ENCODE results near the gene AADACL4. TPM values are rescaled to one million over a fixed set of nuclear protein-coding genes. Genes with fewer than 3 reads are reported as not detected.
"Not testable (repeated sequence)": the region's sequence is repeated elsewhere in the genome, so short reads cannot be mapped to it uniquely, and the experiment has no call there.

Gene AADACL4
- total RNA-seq, 1 donor from 2014 or later: not detected

DNA sequence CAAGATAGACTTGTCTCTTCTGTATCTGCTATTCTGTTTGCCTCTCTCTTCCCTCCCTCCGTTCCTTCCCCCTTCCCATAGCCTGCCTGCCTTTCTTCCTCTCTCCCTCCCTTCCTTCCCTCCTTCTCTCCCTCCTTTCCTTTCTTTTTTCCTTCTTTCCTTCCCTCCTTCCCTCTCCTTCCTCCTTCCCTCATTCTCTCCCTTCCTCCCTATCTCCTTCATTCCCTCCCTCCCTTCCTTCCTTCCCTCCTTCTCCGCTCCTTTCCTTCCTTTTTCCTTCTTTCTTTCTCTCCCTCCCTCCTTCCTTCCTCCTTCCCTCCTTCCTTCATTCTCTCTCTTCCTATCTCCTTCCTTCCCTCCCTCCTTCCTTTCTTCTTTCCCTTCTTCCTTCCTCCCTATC is 944 bp downstream of the AADACL4 start:
- peaks cover 12% of the 10 kb centered on the region for H3K9me3 Mint-ChIP-seq
- DNase-seq: no peak
- intact Hi-C loops (cut with micrococcal nuclease): no loop called here
- no peaks in the 10 kb centered on the region for H3K4me1 Mint-ChIP-seq
- H3K36me3 Mint-ChIP-seq (ENCODE audit: low read depth): no peaks in the 10 kb centered on the region
- no peak overlapping the region for H3K27ac Mint-ChIP-seq
- H3K27me3 Mint-ChIP-seq: peaks cover 16% of the 10 kb centered on the region
- H3K4me3 Mint-ChIP-seq: no peak overlapping the region

GRCh38 chr1:12645401-12645800 is 1.5 kb downstream of the AADACL4 start:
- H3K27ac Mint-ChIP-seq; H3K4me1 Mint-ChIP-seq; DNase-seq; H3K9me3 Mint-ChIP-seq; H3K36me3 Mint-ChIP-seq (ENCODE audit: low read depth); intact Hi-C loops (cut with micrococcal nuclease); H3K4me3 Mint-ChIP-seq: not testable (repeated sequence)
- peaks cover 21% of the 10 kb centered on the region for H3K27me3 Mint-ChIP-seq

DNA sequence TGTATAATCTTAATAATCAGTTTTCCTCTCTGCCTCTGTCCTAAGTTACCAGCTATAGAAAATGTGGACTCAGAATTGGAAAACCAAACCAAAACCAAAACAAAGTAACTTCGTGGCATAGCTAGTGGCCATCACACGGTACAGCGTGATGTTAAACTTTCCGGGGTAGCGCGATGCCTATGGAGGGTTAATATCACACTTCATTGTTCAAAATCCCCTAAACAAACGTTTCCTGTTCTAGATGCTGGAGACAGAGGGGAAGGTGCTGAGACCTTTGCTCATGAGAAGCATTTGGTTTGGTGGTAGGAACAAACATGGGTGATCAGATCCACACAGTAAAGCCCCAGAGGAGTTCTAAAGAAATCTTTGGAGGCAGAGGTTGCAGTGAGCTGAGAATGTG is 4.9 kb downstream of the AADACL4 start:
- no peaks in the 10 kb centered on the region for H3K9me3 Mint-ChIP-seq
- no peaks in the 10 kb centered on the region for H3K36me3 Mint-ChIP-seq (ENCODE audit: low read depth)
- no peaks in the 10 kb centered on the region for H3K4me1 Mint-ChIP-seq
- intact Hi-C loops (cut with micrococcal nuclease): no loop called here
- no peak for DNase-seq
- peaks cover 25% of the 10 kb centered on the region for H3K27me3 Mint-ChIP-seq
- no peak overlapping the region for H3K27ac Mint-ChIP-seq
- no peak overlapping the region for H3K4me3 Mint-ChIP-seq

GRCh38 chr1:12649971-12650421 is 6.1 kb downstream of the AADACL4 start:
- no peak for DNase-seq
- no peaks in the 10 kb centered on the region for H3K4me1 Mint-ChIP-seq
- H3K9me3 Mint-ChIP-seq: no peaks in the 10 kb centered on the region
- no peaks in the 10 kb centered on the region for H3K36me3 Mint-ChIP-seq (ENCODE audit: low read depth)
- intact Hi-C loops (cut with micrococcal nuclease): no loop called here
- H3K27me3 Mint-ChIP-seq: peaks cover 22% of the 10 kb centered on the region
- H3K27ac Mint-ChIP-seq: no peak overlapping the region
- H3K4me3 Mint-ChIP-seq: no peak overlapping the region

DNA sequence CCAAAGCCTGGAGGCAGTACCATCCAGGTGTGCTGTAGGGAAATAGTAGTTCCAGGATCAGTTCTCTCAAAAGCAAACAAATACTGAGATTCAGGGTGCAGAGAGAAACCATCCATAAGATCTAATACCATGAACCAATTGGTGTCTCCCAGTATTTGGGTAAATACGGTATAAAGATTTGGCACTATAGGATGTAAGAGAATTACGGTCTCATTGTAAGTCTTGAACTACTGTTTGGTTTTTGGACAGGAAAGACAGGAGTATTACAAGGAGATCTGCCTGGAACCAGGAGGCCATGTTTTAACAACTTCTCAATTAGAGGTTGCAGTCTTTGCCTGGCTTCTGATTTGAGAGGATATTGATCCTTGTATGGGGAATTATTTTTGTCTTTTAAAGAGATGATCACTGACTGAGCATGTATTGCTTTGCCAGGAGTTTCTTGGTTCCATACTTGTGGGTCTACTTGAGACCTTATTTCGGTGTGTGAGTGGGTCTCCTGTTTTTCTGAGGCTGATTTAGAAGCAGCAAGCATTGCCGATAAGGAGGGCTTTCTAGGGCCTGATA is 10.2 kb downstream of the AADACL4 start:
- Mint-ChIP-seq H3K9me3 (no peaks in the 10 kb centered on the region), H3K4me3 (no peak overlapping the region), H3K27ac (no peak overlapping the region), H3K4me1 (peaks cover 6% of the 10 kb centered on the region), H3K36me3 (ENCODE audit: low read depth) (no peaks in the 10 kb centered on the region), H3K27me3 (peaks cover 18% of the 10 kb centered on the region)
- intact Hi-C loops (cut with micrococcal nuclease): no loop called here
- no peak for DNase-seq

DNA sequence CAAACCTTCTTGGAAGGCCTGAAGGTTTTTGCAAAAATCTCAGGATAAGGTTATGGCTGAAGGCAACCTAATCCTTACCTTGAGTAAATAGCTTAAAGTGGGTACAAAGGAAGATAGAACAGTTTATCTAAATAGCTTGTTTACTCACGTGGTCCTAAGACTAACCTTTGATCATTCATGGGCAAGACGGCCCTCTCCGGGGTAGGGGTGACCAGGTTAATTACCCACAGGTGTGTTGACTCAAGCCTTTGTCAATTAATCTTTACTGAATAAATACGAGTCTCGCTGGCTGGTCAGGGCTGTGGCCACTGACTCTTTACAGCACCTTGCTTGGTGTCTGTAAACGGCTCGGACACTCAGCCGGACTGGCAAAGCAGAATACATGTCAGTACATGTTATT is 10.8 kb downstream of the AADACL4 start:
- no peak overlapping the region for H3K27ac Mint-ChIP-seq
- peaks cover 6% of the 10 kb centered on the region for H3K4me1 Mint-ChIP-seq
- intact Hi-C loops (cut with micrococcal nuclease): no loop called here
- peaks cover 16% of the 10 kb centered on the region for H3K27me3 Mint-ChIP-seq
- DNase-seq: no peak
- no peaks in the 10 kb centered on the region for H3K9me3 Mint-ChIP-seq
- no peaks in the 10 kb centered on the region for H3K36me3 Mint-ChIP-seq (ENCODE audit: low read depth)
- H3K4me3 Mint-ChIP-seq: no peak overlapping the region

DNA sequence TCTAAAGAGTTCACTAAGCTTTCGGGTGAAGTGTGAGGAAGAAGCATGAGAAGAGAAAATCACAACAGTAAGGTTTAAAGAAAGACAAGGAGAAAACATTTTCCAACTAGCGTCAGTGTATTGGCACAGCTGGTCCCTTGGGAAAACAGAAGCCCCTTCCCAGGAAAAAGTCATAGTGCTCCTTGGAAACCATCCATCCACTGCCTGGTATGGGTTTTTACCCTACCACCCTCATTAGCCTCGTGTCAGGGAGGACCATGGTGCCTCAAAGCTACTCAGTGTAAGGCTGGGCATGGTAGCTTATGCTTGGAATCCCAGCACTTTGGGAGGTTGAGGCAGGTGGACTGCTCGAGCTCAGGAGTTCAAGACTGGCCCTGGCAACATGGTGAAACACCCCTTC is 12.7 kb downstream of the AADACL4 start:
- intact Hi-C loops (cut with micrococcal nuclease): no loop called here
- peaks cover 6% of the 10 kb centered on the region for H3K4me1 Mint-ChIP-seq
- H3K4me3 Mint-ChIP-seq: no peak overlapping the region

DNA sequence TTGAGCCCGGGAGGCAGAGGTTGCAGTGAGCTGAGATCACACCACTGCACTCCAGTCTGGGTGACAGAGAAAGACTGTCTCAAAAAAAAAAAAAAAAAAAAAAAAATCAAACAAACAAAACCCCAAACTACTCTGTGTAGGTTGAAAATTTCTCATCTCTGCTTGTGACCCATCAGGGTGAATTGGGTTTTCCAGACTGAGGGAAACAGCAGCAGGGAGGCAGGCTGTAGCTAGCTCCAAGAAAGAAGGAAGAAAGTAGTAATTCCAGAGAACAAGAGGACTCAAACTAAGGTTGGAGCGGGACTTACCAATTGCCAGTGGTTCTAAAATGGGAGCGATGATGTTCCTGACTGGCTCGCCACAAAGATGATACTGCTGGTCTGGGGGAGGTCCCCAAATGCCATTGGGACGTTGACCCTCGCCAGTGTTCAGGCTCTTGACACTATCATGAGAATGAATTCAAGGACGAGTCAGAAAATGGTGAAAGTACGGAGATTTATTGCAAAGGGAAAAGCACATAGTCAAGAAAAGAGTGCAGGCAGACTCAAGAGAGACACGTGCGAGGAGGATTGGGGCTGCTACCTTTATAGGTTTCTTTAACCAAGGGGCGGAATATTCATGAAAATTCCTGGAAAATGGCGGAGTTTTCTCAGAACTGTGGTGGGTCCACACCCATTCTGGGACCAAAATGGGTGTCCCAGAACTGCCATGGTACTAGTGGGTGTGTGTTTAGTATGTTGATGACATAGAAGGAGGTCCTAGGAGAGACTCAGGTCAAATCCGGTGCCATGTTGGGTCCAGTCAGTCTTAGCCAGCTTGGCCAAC is 13.4 kb downstream of the AADACL4 start:
- H3K4me1 Mint-ChIP-seq: peaks cover 6% of the 10 kb centered on the region
- no peaks in the 10 kb centered on the region for H3K9me3 Mint-ChIP-seq
- no peaks in the 10 kb centered on the region for H3K36me3 Mint-ChIP-seq (ENCODE audit: low read depth)
- intact Hi-C loops (cut with micrococcal nuclease): no loop called here
- peaks cover 10% of the 10 kb centered on the region for H3K27me3 Mint-ChIP-seq
- no peak for DNase-seq
- no peak overlapping the region for H3K27ac Mint-ChIP-seq
- H3K4me3 Mint-ChIP-seq: no peak overlapping the region

More for the DNA sequence above, 12.7 kb downstream of the AADACL4 start:
- Mint-ChIP-seq H3K36me3 (ENCODE audit: low read depth) (no peaks in the 10 kb centered on the region), H3K9me3 (no peaks in the 10 kb centered on the region), H3K27me3 (peaks cover 10% of the 10 kb centered on the region), H3K27ac (no peak overlapping the region)
- DNase-seq: no peak

- DNase-seq; H3K4me3 Mint-ChIP-seq; H3K36me3 Mint-ChIP-seq (ENCODE audit: low read depth); H3K4me1 Mint-ChIP-seq; H3K27me3 Mint-ChIP-seq; H3K27ac Mint-ChIP-seq; H3K9me3 Mint-ChIP-seq: not testable (repeated sequence)
- intact Hi-C loops (cut with micrococcal nuclease): loop anchor here (2.0 kb wide), 2 partner anchors 385 to 429 kb away; no protein-coding TSS in a partner anchor
Observed at GRCh38 chr1:12657885-12658512, 14.1 kb downstream of the AADACL4 start.

- Mint-ChIP-seq H3K27me3 (peaks cover 11% of the 10 kb centered on the region), H3K4me1 (peaks cover 6% of the 10 kb centered on the region), H3K9me3 (no peaks in the 10 kb centered on the region), H3K27ac (peak overlapping the region; percentile 6), H3K36me3 (ENCODE audit: low read depth) (no peaks in the 10 kb centered on the region), H3K4me3 (peak overlapping the region; percentile 48)
- peak; percentile 92 for DNase-seq
- intact Hi-C loops (cut with micrococcal nuclease): loop anchor here (1.0 to 2.0 kb wide), 4 partner anchors 38 to 430 kb away; no protein-coding TSS in a partner anchor
Observed at GRCh38 chr1:12658531-12659453, 14.9 kb downstream of the AADACL4 start.

DNA sequence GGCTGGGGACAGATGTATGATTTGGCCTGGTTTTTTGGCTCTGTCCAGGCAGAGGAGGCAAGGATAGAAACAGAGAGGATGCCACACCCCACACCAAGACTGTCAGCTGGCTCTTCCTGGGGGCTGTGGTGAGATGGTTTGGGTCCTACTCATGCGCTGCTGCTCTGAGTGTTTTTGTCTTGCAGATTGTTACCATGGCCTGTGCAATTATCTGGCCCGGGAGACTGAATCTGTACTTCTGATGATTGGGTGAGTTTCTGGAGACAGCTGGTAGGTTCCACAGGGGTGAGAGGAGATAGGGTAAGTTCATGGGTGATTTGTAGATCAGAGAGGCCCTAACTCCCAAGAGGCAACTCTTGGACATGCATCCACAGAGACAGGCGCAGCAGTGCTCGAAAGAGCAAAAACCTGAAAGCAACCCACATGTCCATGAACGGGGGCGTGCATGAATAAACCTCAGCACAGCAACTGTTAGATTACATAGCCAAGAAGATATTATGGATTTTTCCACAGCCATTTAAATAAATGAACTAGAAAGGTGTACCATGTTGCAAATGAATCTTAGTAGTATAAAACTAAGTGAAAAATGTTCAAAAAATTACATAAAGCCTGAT is 17.8 kb downstream of the AADACL4 start:
- DNase-seq: no peak
- H3K27ac Mint-ChIP-seq: no peak overlapping the region
- H3K36me3 Mint-ChIP-seq (ENCODE audit: low read depth): no peaks in the 10 kb centered on the region
- peaks cover 11% of the 10 kb centered on the region for H3K27me3 Mint-ChIP-seq
- no peak overlapping the region for H3K4me3 Mint-ChIP-seq
- peaks cover 6% of the 10 kb centered on the region for H3K4me1 Mint-ChIP-seq
- no peaks in the 10 kb centered on the region for H3K9me3 Mint-ChIP-seq
- intact Hi-C loops (cut with micrococcal nuclease): no loop called here

GRCh38 chr1:12662556-12662955 is 18.7 kb downstream of the AADACL4 start:
- intact Hi-C loops (cut with micrococcal nuclease): no loop called here
- Mint-ChIP-seq H3K27me3 (peaks cover 6% of the 10 kb centered on the region), H3K36me3 (ENCODE audit: low read depth) (no peaks in the 10 kb centered on the region)

GRCh38 chr1:12665511-12665910 is 21.6 kb downstream of the AADACL4 start:
- no peak overlapping the region for H3K4me3 Mint-ChIP-seq

More at GRCh38 chr1:12662556-12662955, 18.7 kb downstream of the AADACL4 start:
- DNase-seq: no peak
- peaks cover 6% of the 10 kb centered on the region for H3K4me1 Mint-ChIP-seq
- no peak overlapping the region for H3K4me3 Mint-ChIP-seq
- H3K27ac Mint-ChIP-seq: no peak overlapping the region
- no peaks in the 10 kb centered on the region for H3K9me3 Mint-ChIP-seq

More at GRCh38 chr1:12665511-12665910, 21.6 kb downstream of the AADACL4 start:
- intact Hi-C loops (cut with micrococcal nuclease): no loop called here
- Mint-ChIP-seq H3K9me3 (peaks cover 7% of the 10 kb centered on the region), H3K27ac (no peak overlapping the region), H3K4me1 (no peaks in the 10 kb centered on the region), H3K27me3 (peaks cover 7% of the 10 kb centered on the region), H3K36me3 (ENCODE audit: low read depth) (no peaks in the 10 kb centered on the region)
- DNase-seq: no peak
